Measurements from ENCODE around the gene GATAD2A.

DNA sequence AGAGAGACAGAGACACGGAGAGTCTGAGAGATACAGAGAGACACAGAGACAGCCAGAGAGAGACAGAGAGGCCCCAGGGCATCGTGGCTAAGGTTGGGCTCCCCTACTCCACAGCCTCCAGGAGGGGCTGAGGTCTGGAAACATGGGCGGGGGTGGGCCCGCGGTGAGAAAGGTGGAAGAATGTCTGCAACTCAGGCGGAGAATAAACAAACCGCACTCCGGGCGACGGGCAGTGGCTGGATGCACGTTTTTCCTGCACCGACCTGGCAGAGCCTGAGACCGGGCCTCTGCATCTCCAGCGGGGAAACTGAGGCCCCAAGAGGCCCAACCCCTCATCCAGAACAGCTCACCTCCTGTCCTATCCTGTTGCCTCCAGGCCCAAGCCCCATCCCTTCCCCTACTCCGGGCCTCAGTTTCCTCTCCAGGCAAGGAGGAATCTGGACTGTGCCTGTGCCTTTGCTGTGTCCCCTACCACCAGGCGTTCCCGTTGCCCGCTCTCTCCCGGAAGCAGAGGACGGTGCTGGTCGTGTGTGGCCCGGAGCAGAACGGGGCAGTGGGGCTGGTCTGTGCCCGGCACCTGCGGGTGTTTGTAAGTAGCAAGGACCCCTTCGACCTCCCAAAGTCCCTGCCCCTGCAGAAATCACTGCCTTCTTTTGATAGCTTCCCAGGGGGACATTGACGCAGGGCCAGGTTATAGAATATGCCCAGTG, 129.2 kb downstream of the GATAD2A start:
- TF ChIP-seq, protein P1, sequence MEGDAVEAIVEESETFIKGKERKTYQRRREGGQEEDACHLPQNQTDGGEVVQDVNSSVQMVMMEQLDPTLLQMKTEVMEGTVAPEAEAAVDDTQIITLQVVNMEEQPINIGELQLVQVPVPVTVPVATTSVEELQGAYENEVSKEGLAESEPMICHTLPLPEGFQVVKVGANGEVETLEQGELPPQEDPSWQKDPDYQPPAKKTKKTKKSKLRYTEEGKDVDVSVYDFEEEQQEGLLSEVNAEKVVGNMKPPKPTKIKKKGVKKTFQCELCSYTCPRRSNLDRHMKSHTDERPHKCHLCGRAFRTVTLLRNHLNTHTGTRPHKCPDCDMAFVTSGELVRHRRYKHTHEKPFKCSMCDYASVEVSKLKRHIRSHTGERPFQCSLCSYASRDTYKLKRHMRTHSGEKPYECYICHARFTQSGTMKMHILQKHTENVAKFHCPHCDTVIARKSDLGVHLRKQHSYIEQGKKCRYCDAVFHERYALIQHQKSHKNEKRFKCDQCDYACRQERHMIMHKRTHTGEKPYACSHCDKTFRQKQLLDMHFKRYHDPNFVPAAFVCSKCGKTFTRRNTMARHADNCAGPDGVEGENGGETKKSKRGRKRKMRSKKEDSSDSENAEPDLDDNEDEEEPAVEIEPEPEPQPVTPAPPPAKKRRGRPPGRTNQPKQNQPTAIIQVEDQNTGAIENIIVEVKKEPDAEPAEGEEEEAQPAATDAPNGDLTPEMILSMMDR (IDR thresholded peaks at IDR 0.05), result no peak
- no peak for TF ChIP-seq EP300 (IDR thresholded peaks at IDR 0.05)
- no peak for TF ChIP-seq POLR2A (IDR thresholded peaks at IDR 0.05)
- TF ChIP-seq POLR2AphosphoS5 (IDR thresholded peaks at IDR 0.05), result no peak

All from stomach (tissue), 4 donors.